ENCODE results near the gene FCHSD2.

DNA sequence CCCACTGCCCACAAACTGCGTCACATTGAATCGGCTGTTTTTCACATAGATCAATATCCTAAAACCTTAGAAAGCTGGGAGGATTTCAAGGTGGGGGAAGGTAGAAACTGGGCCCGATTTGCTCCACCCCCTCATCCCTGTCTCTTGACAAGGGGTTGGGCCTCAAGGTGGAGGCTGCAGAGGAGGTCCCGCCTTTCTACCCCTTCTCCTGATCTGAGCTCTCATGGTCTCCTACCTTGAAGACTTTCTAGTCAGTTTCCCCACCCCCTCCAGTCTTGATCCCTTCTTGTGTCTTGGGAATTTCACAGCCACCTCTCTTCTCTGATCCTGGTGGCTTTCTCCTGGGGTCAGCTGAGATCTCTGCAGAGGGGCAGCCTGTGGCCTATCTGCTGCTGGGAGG is 343.8 kb downstream of the FCHSD2 start:
- TF ChIP-seq, protein P1, sequence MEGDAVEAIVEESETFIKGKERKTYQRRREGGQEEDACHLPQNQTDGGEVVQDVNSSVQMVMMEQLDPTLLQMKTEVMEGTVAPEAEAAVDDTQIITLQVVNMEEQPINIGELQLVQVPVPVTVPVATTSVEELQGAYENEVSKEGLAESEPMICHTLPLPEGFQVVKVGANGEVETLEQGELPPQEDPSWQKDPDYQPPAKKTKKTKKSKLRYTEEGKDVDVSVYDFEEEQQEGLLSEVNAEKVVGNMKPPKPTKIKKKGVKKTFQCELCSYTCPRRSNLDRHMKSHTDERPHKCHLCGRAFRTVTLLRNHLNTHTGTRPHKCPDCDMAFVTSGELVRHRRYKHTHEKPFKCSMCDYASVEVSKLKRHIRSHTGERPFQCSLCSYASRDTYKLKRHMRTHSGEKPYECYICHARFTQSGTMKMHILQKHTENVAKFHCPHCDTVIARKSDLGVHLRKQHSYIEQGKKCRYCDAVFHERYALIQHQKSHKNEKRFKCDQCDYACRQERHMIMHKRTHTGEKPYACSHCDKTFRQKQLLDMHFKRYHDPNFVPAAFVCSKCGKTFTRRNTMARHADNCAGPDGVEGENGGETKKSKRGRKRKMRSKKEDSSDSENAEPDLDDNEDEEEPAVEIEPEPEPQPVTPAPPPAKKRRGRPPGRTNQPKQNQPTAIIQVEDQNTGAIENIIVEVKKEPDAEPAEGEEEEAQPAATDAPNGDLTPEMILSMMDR (IDR thresholded peaks at IDR 0.05) = no peak
- no peak for TF ChIP-seq EZH2 (IDR thresholded peaks at IDR 0.05)
- TF ChIP-seq EZH2phosphoT487 (IDR thresholded peaks at IDR 0.05) = no peak
